Measurements from ENCODE around the gene PLA2G4D.

- TF ChIP-seq CTCF (IDR thresholded peaks at IDR 0.05) = no peak
- TF ChIP-seq POLR2A (IDR thresholded peaks at IDR 0.05) = no peak
These were observed 9.1 kb downstream of the PLA2G4D start for GRCh38 chr15:42085236-42085605.
